IPS-11a (cell line): ENCODE data around the gene ATP8A1.

Experiments used
- H3K4me3 ChIP-seq: one replicate; pipeline ENCODE4 v1.5.1; 2013; ENCODE audit warnings: low read depth, low read length, control low read depth

ATP8A1 gene

DNA sequence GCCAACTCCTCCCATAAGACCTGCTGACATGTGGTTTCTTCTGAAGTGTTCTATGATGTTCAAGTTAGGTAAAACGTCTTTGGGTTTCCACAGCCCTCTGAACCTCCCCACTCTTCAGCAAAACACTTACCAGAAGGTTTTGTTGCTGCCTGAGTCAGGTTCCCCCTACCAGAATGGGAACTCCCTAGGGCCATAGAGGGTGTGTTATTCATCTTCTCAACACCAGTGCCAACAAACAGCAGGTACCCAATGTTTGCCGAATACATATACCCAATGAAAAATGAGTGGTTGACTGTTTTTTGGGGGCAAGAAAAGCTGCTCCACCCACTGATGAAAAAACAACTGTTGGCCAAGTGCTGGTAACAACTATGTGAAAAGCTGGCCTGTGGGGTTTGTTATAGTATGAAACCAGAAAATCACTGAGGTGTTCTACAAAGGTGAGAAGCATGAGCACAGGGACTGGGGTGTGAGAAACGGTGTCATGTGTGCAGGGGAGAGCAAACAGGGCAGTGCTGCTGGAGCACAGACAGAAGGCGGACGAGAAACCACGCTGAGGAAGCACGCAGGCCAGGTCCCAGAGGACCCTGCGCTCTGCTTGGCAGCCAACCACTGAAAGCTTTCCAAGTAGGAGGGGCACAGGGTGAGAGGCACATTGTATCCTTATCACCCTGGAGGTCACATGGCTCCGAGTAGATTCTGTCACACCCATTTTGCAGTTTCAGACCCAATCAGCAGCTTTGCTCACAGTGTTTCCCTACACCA lies 28.8 kb downstream of the ATP8A1 start:
- no peak overlapping the region for H3K4me3 ChIP-seq

DNA sequence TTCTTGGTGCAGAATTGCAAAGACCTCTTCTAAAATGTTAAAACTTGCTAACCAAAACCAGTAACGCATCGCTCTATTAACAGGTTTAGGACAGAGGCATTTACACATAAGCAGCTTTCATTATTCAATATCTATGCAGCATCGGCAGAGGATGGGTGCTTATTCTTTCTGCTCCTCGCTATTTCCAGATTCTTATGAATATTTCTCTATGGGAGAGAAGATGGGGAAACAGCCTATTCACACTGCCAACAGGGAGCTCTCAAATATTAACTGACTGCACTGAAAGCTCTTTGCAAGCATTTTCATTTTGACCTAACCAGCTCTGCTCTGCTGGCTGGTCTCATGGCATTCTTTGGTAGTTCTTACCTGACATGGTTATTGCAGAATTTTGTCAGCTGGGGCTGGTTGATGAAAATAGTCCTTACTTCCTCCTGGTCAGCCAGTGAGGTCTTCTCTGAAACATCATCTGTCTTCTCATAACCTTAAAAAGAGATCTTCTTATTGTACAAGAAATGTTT lies 30.2 kb downstream of the ATP8A1 start:
- H3K4me3 ChIP-seq = no peak overlapping the region

GRCh38 chr4:42625329-42625728 lies 31.6 kb downstream of the ATP8A1 start:
- no peak overlapping the region for H3K4me3 ChIP-seq

GRCh38 chr4:42624551-42624950 lies 32.4 kb downstream of the ATP8A1 start:
- H3K4me3 ChIP-seq = no peak overlapping the region

GRCh38 chr4:42618023-42618422 lies 38.9 kb downstream of the ATP8A1 start:
- H3K4me3 ChIP-seq = no peak overlapping the region

GRCh38 chr4:42617030-42617429 lies 39.9 kb downstream of the ATP8A1 start:
- no peak overlapping the region for H3K4me3 ChIP-seq

- no peak overlapping the region for H3K4me3 ChIP-seq
Observed at GRCh38 chr4:42616572-42616971, 40.3 kb downstream of the ATP8A1 start.

DNA sequence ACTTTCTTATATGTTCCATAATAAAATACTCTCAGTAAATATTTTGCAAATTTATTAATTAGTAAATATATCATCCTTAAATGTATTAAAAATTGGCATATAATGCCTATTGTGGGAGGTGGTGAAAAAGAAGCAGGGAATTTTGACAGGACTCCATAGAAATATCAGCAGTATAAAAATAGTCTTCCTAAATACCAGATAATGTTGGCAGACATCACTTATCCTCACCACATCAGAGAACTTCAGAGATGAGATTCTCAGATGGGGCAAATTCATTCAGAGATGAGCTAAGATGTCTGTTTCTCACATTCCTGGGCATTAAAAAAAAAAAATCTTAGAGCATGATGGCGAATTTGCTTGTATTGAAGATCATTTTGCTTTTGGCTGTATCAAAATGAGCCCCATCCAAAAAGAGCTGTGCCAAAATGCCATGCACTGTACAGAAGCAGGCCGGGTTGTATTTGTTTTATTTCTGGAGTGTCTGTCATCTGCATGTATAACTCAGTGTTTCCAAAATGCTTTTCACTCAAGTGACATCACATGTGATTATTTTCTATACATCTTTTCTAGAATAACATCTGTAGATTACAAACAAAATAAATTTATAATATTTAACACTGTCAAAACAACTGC lies 41.7 kb downstream of the ATP8A1 start:
- no peak overlapping the region for H3K4me3 ChIP-seq

- H3K4me3 ChIP-seq = no peak overlapping the region
Observed at GRCh38 chr4:42612898-42613297, 44.0 kb downstream of the ATP8A1 start.

- H3K4me3 ChIP-seq = no peak overlapping the region
Observed at GRCh38 chr4:42610941-42611340, 46.0 kb downstream of the ATP8A1 start.

DNA sequence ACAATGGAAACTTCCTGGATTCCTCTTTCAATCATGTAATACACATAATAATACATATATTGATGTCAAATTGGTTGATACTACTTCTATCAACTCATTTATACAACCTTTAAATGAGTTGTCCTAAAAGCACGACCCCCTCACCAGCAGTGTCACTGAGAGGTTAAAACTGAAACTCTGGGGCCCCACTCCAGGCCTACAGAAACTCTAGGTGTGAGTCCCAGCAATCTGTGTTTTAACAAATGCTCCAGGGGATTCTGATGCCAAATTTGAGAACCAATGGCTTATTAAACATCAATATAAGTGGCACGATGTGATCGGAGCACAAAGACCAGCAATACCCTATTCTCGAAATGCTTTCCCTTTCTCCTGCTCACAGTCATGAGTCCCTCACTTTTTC lies 47.9 kb downstream of the ATP8A1 start:
- H3K4me3 ChIP-seq = no peak overlapping the region

DNA sequence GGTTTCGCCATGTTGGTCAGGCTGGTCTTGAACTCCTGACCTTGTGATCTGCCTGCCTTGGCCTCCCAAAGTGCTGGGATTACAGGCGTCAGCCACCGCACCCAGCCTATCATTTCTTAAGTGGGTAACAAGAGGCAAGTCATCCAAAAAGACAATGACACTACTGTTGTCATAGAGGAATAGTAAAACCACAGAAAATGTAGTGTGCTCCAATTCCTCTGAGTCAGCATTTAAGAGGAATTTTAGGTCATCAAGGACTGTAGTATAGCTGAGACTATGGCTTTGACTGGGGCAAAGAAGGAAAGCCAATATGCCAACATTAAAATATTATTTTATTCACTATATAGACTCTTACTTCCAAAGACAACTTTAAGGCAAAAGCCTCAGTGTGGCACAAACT lies 48.4 kb downstream of the ATP8A1 start:
- H3K4me3 ChIP-seq = no peak overlapping the region

GRCh38 chr4:42607011-42607726 lies 49.7 kb downstream of the ATP8A1 start:
- no peak overlapping the region for H3K4me3 ChIP-seq

GRCh38 chr4:42605264-42605663 lies 51.6 kb downstream of the ATP8A1 start:
- H3K4me3 ChIP-seq = no peak overlapping the region

DNA sequence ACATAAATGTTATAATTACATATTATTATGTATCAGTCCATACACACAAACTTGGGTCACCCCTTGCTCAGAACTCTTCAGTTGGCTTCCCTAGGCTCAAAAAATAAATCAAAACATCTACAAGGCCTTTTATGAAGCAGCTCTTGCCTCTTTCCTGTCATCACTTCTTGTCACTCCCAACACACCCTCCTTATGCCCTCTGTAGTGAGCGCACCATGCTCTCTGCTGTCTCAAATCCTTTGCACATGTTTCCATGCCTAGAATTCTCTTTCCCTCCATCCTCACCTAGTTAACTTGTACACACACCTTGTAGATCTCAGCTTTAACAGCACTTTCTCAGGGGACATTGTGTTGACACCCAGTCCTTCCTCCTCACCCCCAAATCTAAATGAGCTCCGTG lies 53.0 kb downstream of the ATP8A1 start:
- H3K4me3 ChIP-seq = no peak overlapping the region

DNA sequence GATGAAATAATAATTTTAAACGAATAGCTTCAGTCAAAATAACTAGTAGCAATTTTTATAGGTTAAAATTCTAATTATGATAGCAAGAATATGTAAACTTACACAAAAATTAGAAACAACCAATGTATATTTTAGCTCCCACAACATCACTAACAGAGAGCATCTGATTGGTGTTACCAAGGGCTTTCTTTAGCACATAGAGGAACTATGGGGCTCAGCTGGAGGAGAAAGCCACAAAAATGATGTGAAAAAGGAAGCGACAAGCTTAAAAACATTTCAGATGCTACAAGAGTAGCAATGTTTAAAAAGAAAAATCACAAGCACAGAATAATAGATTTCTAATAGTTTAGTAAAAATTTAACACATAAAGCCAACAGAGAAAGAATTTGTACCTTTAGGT lies 56.3 kb downstream of the ATP8A1 start:
- H3K4me3 ChIP-seq = no peak overlapping the region

DNA sequence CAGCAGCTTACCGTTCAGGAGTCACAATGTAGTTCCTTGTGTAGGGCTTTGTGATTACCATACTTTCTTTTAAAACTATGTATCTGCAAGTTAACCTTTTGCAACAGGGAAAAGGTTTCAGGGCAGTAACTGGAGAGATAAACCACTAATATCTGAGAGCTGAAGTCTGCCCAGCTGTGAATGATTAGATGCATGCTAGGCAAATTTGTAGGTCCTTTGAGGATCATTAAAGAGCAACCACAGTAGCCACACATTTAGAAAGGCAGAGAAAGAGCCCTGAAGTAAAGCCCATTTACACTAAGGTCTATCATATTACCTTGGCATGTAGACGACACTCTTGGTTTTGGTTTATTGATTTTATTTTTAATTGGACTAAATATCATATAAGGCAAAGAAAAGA lies 60.0 kb downstream of the ATP8A1 start:
- H3K4me3 ChIP-seq = no peak overlapping the region

DNA sequence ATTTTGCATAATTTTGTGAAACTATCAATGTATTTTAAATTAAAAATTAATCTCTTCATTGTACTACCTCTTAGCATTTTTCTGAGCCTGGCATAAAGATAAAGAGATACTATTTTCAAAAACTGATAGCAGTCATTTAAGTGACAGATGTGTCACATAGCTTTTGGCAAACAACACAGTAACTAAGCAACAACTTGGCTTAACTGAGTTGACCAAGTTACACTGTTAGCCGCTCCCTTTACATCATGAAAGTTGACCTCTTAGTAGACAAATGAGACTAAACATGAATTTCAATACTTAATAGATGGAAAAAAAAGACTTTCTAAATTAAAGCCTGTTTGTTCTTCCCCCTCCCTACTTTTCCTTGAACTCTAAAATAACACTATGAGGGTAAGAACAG lies 62.0 kb downstream of the ATP8A1 start:
- no peak overlapping the region for H3K4me3 ChIP-seq

GRCh38 chr4:42588909-42589308 lies 68.0 kb downstream of the ATP8A1 start:
- no peak overlapping the region for H3K4me3 ChIP-seq

GRCh38 chr4:42586775-42587174 lies 70.1 kb downstream of the ATP8A1 start:
- no peak overlapping the region for H3K4me3 ChIP-seq

- H3K4me3 ChIP-seq = no peak overlapping the region
Observed at GRCh38 chr4:42579903-42580302, 77.0 kb downstream of the ATP8A1 start.

DNA sequence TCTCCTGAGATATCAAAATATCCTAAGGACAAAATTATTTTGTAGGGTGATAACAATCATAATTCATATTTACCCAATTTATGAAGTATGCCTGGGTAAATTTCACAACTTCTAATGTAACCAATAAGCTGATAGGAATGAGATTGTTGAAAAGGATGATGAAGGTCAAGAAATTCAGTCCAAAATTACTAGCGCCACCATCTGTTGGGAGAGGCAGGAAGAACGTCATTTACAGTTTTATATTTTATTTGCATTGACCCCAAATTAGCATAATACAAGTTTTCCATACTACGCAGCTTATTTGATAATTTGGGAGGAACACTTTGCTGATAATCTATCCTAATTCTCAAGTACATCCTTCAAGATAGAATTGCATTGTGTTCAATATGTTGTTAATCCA lies 78.7 kb downstream of the ATP8A1 start:
- no peak overlapping the region for H3K4me3 ChIP-seq
